ENCODE results near the gene GSPT2. TPM values are rescaled to one million over a fixed set of nuclear protein-coding genes. Genes with fewer than 3 reads are reported as not detected.
"Not testable (repeated sequence)": the region's sequence is repeated elsewhere in the genome, so short reads cannot be mapped to it uniquely, and the experiment has no call there.

Gene GSPT2
- 11.3 TPM for polyA plus RNA-seq
- long read RNA-seq, donor 1, transcript GSPT2-201 (1 exons, 2,802 nt), result major isoform, 16 of 16 reads
- long read RNA-seq, donor 1, partial matches to known transcripts, result 0 of 16 reads
- long read RNA-seq, donor 1, other reads (novel, unspliced or antisense), result 0 of 16 reads
- long read RNA-seq, donor 2, transcript GSPT2-201 (1 exons, 2,802 nt), result major isoform, 23 of 23 reads
- long read RNA-seq, donor 2, partial matches to known transcripts, result 0 of 23 reads
- long read RNA-seq, donor 2, other reads (novel, unspliced or antisense), result 0 of 23 reads
- long read RNA-seq, donor 3, transcript GSPT2-201 (1 exons, 2,802 nt), result major isoform, 37 of 37 reads
- long read RNA-seq, donor 3, partial matches to known transcripts, result 0 of 37 reads
- long read RNA-seq, donor 3, other reads (novel, unspliced or antisense), result 0 of 37 reads
- long read RNA-seq, donor 4, transcript GSPT2-201 (1 exons, 2,802 nt), result major isoform, 9 of 9 reads
- long read RNA-seq, donor 4, partial matches to known transcripts, result 0 of 9 reads
- long read RNA-seq, donor 4, other reads (novel, unspliced or antisense), result 0 of 9 reads
- long read RNA-seq, donor 5, transcript GSPT2-201 (1 exons, 2,802 nt), result major isoform, 19 of 19 reads
- long read RNA-seq, donor 5, partial matches to known transcripts, result 0 of 19 reads
- long read RNA-seq, donor 5, other reads (novel, unspliced or antisense), result 0 of 19 reads
- long read RNA-seq, donor 6, transcript GSPT2-201 (1 exons, 2,802 nt), result major isoform, 24 of 24 reads
- long read RNA-seq, donor 6, partial matches to known transcripts, result 0 of 24 reads
- long read RNA-seq, donor 6, other reads (novel, unspliced or antisense), result 0 of 24 reads
- long read RNA-seq, donor 7, transcript GSPT2-201 (1 exons, 2,802 nt), result major isoform, 20 of 20 reads
- long read RNA-seq, donor 7, partial matches to known transcripts, result 0 of 20 reads
- long read RNA-seq, donor 7, other reads (novel, unspliced or antisense), result 0 of 20 reads
- long read RNA-seq, donor 8, transcript GSPT2-201 (1 exons, 2,802 nt), result major isoform, 16 of 16 reads
- long read RNA-seq, donor 8, partial matches to known transcripts, result 0 of 16 reads
- long read RNA-seq, donor 8, other reads (novel, unspliced or antisense), result 0 of 16 reads
- long read RNA-seq, donor 9, transcript GSPT2-201 (1 exons, 2,802 nt), result major isoform, 21 of 21 reads
- long read RNA-seq, donor 9, partial matches to known transcripts, result 0 of 21 reads
- long read RNA-seq, donor 9, other reads (novel, unspliced or antisense), result 0 of 21 reads
- long read RNA-seq, donor 10, transcript GSPT2-201 (1 exons, 2,802 nt), result major isoform, 10 of 10 reads
- long read RNA-seq, donor 10, partial matches to known transcripts, result 0 of 10 reads
- long read RNA-seq, donor 10, other reads (novel, unspliced or antisense), result 0 of 10 reads
- long read RNA-seq, donor 11, transcript GSPT2-201 (1 exons, 2,802 nt), result major isoform, 10 of 10 reads
- long read RNA-seq, donor 11, partial matches to known transcripts, result 0 of 10 reads
- long read RNA-seq, donor 11, other reads (novel, unspliced or antisense), result 0 of 10 reads

DNA sequence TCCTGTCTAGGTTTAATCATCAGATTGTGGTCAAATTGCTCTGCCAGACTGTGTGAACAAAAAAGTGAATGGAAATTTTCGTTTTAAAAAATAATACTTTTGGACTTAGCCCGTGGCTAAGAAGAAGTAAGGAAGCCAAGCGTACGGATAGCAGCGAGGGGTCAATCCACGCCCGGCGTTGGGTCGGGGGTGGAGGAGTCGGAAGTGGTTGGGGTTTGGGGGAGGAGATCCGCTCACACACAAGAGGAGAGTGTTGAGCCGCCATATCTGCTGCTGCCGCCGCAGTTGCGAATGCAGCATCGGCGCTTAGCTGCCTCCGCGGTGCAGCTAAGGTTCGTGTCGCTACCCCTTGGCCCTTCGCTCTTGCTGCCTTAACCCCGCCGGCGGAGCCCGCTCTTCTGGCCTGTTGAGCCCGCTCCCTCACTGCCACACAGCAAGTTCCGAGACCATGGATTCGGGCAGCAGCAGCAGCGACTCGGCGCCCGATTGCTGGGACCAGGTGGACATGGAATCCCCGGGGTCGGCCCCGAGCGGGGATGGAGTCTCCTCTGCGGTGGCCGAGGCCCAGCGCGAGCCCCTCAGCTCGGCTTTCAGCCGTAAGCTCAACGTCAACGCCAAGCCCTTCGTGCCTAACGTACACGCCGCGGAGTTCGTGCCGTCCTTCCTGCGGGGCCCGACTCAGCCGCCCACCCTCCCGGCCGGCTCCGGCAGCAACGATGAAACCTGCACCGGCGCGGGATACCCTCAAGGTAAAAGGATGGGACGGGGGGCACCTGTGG is at the start of gene GSPT2:
Gene GSPT2, plus strand, starts transcription at position 264 of the 779 bp plus-strand sequence. Its CDS starts 185 bp downstream, at position 449.
- DNase-seq, result peak; percentile 35 to 73
- peak within 1 kb of the TSS; percentile 51 for H3K27ac ChIP-seq (ENCODE audit: low read length)
- H3K4me3 ChIP-seq (ENCODE audit: low read length), result peak within 1 kb of the TSS; percentile 75
- H3K4me1 ChIP-seq (ENCODE audit: control insufficient read depth, insufficient read depth, low read length), result no peaks in the 10 kb centered on the region
- H3K36me3 ChIP-seq (ENCODE audit: control insufficient read depth, insufficient read depth, low read length), result peaks cover 2% of the 10 kb centered on the region
- peaks cover 3% of the 10 kb centered on the region for H3K27me3 ChIP-seq (ENCODE audit: control insufficient read depth, insufficient read depth, low read length)
- no peaks in the 10 kb centered on the region for H3K9me3 ChIP-seq (ENCODE audit: control insufficient read depth, low read depth, low read length)
- WGBS (ENCODE audit: insufficient coverage, low lambda C conversion rate), result no CpG with 5 or more reads among the region's 63 CpGs

DNA sequence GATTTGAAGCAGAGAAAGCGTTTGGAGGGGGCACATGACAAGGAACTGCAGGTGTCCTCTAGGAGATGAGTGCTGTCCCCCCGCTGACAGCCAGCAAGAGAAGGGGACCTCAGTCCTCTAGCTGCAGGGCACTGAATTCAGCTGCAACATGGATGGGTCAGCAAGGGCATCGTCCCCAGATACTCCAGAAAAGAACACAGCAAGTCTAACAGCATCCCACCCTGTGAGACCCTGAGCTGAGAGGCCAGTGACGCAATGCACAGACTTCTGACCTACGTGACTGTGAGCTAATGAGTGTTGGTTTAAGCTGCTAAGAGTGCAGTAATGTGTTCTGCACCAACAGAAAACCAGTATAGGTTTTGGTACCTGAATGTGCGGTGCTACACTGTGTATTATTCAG is 49.0 kb upstream of the GSPT2 start:
- Histone ChIP-seq H3K9me3 (ENCODE audit: control insufficient read depth, low read depth, low read length) (no peaks in the 10 kb centered on the region), H3K27ac (ENCODE audit: low read length) (no peak overlapping the region), H3K36me3 (ENCODE audit: control insufficient read depth, insufficient read depth, low read length) (no peaks in the 10 kb centered on the region), H3K27me3 (ENCODE audit: control insufficient read depth, insufficient read depth, low read length) (no peaks in the 10 kb centered on the region), H3K4me1 (ENCODE audit: control insufficient read depth, insufficient read depth, low read length) (no peaks in the 10 kb centered on the region), H3K4me3 (ENCODE audit: low read length) (no peak overlapping the region)
- no peak for DNase-seq
- WGBS (ENCODE audit: insufficient coverage, low lambda C conversion rate), result no CpG with 5 or more reads among the region's 6 CpGs

DNA sequence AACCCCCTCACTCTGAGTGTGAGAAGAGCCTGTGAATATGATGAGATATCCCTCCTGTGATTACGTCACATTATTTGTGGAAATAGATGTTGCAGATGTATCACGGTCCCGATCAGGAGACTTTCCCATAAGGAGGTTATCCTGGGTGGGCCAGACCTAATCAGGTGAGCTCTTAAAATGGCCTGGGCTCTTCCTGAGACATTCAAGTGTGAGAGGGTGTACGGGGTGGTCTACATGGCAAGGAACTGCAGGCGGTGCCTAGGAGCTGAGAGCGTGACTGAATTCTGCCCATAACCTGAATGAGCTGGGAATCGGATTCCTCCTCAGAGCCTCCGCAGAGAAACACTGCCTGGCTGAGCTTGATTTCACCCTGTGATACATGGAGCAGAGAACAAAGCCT is 45.8 kb upstream of the GSPT2 start:
- no peaks in the 10 kb centered on the region for H3K9me3 ChIP-seq (ENCODE audit: control insufficient read depth, low read depth, low read length)
- WGBS (ENCODE audit: insufficient coverage, low lambda C conversion rate), result no CpG with 5 or more reads among the region's 8 CpGs
- H3K4me3 ChIP-seq (ENCODE audit: low read length), result no peak overlapping the region
- H3K27me3 ChIP-seq (ENCODE audit: control insufficient read depth, insufficient read depth, low read length), result no peaks in the 10 kb centered on the region
- H3K27ac ChIP-seq (ENCODE audit: low read length), result no peak overlapping the region
- H3K36me3 ChIP-seq (ENCODE audit: control insufficient read depth, insufficient read depth, low read length), result no peaks in the 10 kb centered on the region
- H3K4me1 ChIP-seq (ENCODE audit: control insufficient read depth, insufficient read depth, low read length), result no peaks in the 10 kb centered on the region
- DNase-seq, result no peak

DNA sequence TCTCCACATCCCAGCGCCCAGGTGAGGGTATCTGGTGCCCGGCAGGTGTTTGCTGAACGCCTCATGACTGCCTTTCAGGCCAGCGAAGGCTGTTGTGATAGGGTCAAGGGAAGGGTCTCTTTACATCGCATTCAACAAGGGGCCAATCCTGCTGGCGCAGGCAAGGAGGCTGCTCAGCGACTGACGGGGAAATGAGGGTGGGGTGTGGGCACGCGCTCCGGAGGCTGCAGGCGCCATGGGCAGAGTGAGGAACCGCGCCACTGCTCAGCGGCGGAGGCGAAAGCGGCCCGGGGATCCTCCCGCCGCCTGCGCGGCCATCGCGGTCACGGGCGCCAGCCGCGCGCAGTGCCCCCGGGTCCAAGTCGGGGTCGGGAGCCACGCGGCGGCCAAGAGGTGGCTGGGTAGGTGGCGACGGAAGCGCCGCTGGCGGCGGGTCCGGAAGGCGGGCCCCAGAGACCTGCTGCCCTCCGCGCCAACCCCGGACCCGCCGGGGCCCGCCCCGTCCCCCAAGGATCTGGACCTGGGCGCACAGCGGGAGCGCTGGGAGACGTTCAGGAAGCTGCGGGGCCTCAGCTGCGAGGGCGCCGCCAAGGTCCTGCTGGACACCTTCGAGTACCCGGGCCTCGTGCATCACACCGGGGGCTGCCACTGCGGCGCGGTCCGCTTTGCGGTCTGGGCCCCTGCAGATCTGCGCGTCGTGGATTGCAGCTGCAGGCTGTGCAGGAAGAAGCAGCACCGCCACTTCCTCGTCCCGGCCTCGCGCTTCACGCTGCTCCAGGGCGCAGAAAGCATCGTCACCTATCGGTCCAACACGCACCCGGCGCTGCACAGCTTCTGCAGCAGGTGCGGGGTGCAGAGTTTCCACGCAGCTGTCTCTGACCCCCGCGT is 32.7 kb upstream of the GSPT2 start, which contains the start of gene CENPVL1:
Gene CENPVL1, plus strand, starts transcription at position 236 of the 888 bp plus-strand sequence. Its CDS starts 0 bp downstream, at position 236.
- not testable (repeated sequence) for H3K27ac ChIP-seq (ENCODE audit: low read length); H3K27me3 ChIP-seq (ENCODE audit: control insufficient read depth, insufficient read depth, low read length); H3K36me3 ChIP-seq (ENCODE audit: control insufficient read depth, insufficient read depth, low read length); H3K4me1 ChIP-seq (ENCODE audit: control insufficient read depth, insufficient read depth, low read length); DNase-seq; H3K4me3 ChIP-seq (ENCODE audit: low read length); H3K9me3 ChIP-seq (ENCODE audit: control insufficient read depth, low read depth, low read length)
- no CpG with 5 or more reads among the region's 87 CpGs for WGBS (ENCODE audit: insufficient coverage, low lambda C conversion rate)

DNA sequence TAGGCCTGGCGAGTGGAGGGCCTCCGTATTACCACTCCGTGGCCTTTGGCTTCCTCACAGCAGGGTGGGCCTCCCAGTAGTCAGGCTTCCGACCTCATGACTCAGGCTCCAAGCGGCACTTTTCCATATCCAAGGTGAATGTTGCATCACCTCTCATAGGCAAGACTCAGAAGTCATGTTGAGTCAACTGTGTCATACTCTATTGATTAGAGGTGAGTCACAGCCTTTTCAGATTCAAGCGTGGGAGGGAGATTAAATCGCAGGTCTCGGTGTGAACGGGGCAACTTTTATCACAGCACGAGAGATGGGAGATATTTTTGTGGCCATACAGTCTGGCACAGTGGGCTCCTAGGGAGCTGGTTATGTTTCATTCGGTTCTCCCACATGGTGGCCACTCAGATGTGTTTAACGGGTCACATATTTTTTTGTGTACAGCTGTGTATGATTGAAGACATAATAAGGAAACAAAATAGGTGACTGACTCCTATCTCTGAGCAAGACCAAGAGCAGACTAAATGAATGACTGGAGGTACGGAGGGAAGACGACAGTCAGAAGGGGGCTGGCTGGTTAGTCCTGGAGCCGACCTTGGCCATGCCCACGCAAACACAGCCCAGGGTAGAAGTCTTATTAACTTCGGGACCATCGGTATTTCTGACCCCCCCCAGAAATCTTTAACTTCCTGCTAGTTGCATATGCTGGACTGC is 30.1 kb upstream of the GSPT2 start:
- H3K9me3 ChIP-seq (ENCODE audit: control insufficient read depth, low read depth, low read length); H3K36me3 ChIP-seq (ENCODE audit: control insufficient read depth, insufficient read depth, low read length); H3K27me3 ChIP-seq (ENCODE audit: control insufficient read depth, insufficient read depth, low read length); H3K4me1 ChIP-seq (ENCODE audit: control insufficient read depth, insufficient read depth, low read length); H3K27ac ChIP-seq (ENCODE audit: low read length); H3K4me3 ChIP-seq (ENCODE audit: low read length); DNase-seq: not testable (repeated sequence)
- WGBS (ENCODE audit: insufficient coverage, low lambda C conversion rate), result no CpG with 5 or more reads among the region's 18 CpGs

DNA sequence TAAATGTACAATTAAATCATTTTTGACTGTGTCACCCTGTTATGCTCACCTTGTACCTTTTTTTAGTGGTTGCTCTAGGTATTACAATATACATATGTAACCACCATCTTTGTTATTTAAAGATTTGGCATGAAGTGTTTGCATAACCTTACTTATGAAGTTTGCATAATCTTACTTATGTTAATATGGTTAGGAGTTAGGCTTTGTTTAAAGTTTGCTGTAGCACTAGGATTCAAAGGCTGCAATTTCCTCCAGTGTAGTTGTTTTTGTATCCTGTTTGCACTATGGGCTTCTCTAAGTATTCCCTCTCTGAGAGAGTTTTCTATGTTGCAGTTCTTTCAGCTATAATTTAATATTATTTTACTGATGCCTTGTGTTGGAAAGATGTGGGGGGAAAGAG is 15.0 kb upstream of the GSPT2 start:
- Histone ChIP-seq H3K27ac (ENCODE audit: low read length) (no peak overlapping the region), H3K4me3 (ENCODE audit: low read length) (no peak overlapping the region), H3K36me3 (ENCODE audit: control insufficient read depth, insufficient read depth, low read length) (no peaks in the 10 kb centered on the region), H3K27me3 (ENCODE audit: control insufficient read depth, insufficient read depth, low read length) (no peaks in the 10 kb centered on the region), H3K9me3 (ENCODE audit: control insufficient read depth, low read depth, low read length) (no peaks in the 10 kb centered on the region), H3K4me1 (ENCODE audit: control insufficient read depth, insufficient read depth, low read length) (no peaks in the 10 kb centered on the region)
- no peak for DNase-seq

DNA sequence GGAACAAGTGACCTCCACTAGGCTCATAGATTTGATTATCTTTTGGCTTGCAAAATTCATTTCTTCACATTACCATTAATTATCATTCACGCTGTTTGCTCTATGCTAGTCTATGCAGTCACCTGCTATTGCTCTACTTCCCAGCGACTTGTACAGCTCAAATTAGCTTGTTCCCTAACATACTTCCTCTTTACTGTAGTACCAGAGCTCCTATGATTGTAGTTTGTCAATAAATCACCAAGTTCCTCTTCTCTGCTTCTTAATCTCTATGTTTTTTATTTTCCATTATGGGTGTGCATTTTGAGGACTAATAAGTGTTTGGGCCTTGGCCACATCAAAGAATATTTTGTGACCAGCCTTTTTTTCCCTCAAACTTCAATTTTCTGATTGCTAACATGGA is 6.2 kb upstream of the GSPT2 start:
- DNase-seq, result no peak
- no peak overlapping the region for H3K4me3 ChIP-seq (ENCODE audit: low read length)
- no peaks in the 10 kb centered on the region for H3K9me3 ChIP-seq (ENCODE audit: control insufficient read depth, low read depth, low read length)
- peaks cover 8% of the 10 kb centered on the region for H3K27me3 ChIP-seq (ENCODE audit: control insufficient read depth, insufficient read depth, low read length)
- H3K4me1 ChIP-seq (ENCODE audit: control insufficient read depth, insufficient read depth, low read length), result no peaks in the 10 kb centered on the region
- no peaks in the 10 kb centered on the region for H3K36me3 ChIP-seq (ENCODE audit: control insufficient read depth, insufficient read depth, low read length)
- WGBS (ENCODE audit: insufficient coverage, low lambda C conversion rate), result 77% methylated on average over 2 of the region's 2 CpGs
- no peak overlapping the region for H3K27ac ChIP-seq (ENCODE audit: low read length)

DNA sequence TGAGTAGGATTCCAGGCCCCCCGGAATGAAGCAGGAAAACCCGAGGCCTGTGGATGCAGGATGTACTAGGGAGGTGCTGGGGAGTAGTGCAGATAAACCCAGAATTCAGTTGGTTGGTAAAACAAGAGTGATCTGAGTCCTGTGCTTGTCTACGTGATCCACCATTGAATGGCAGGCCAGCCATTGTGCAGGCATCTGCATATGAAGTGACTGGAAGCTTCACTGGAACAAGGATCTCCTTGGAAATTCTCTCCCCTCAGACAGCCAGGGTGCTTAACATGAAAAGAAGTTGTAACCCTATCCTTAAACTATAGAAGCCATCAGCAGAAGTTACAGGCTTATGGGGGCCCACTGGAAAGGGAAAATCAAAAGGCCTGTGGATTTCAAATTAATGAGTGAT is 656 bp upstream of the GSPT2 start:
- WGBS (ENCODE audit: insufficient coverage, low lambda C conversion rate), result 100% methylated on average over 1 of the region's 3 CpGs
- no peak for DNase-seq
- Histone ChIP-seq H3K36me3 (ENCODE audit: control insufficient read depth, insufficient read depth, low read length) (peaks cover 2% of the 10 kb centered on the region), H3K27ac (ENCODE audit: low read length) (no peak overlapping the region), H3K9me3 (ENCODE audit: control insufficient read depth, low read depth, low read length) (no peaks in the 10 kb centered on the region), H3K4me3 (ENCODE audit: low read length) (no peak overlapping the region), H3K27me3 (ENCODE audit: control insufficient read depth, insufficient read depth, low read length) (peaks cover 5% of the 10 kb centered on the region), H3K4me1 (ENCODE audit: control insufficient read depth, insufficient read depth, low read length) (no peaks in the 10 kb centered on the region)
